Measurements from ENCODE around the gene SGCB.

DNA sequence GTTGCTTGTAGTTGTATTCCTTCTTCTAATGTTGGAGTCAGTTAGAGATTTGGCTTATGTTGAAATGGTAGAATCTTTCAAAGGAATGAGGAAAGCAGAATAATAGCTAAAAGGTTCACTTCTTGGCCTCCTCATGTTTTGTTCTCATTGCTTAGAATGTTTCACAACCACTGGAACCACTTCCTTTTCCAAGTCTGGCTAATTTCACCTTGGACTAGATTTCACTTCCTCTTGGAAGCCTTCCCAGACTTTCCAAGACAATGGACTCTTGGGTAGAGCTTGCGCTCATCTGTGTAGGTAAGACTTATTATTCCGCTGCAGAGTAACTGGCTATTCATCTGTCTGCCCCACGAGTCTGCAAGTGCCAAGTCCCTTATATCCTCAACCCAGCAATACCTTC lies 21.3 kb upstream of the SGCB start:
- TF ChIP-seq, protein P1, sequence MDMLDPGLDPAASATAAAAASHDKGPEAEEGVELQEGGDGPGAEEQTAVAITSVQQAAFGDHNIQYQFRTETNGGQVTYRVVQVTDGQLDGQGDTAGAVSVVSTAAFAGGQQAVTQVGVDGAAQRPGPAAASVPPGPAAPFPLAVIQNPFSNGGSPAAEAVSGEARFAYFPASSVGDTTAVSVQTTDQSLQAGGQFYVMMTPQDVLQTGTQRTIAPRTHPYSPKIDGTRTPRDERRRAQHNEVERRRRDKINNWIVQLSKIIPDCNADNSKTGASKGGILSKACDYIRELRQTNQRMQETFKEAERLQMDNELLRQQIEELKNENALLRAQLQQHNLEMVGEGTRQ (IDR thresholded peaks at IDR 0.05) = no peak
- TF ChIP-seq, protein P2, sequence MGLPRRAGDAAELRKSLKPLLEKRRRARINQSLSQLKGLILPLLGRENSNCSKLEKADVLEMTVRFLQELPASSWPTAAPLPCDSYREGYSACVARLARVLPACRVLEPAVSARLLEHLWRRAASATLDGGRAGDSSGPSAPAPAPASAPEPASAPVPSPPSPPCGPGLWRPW (IDR thresholded peaks at IDR 0.05) = no peak
- TF ChIP-seq, protein P3, sequence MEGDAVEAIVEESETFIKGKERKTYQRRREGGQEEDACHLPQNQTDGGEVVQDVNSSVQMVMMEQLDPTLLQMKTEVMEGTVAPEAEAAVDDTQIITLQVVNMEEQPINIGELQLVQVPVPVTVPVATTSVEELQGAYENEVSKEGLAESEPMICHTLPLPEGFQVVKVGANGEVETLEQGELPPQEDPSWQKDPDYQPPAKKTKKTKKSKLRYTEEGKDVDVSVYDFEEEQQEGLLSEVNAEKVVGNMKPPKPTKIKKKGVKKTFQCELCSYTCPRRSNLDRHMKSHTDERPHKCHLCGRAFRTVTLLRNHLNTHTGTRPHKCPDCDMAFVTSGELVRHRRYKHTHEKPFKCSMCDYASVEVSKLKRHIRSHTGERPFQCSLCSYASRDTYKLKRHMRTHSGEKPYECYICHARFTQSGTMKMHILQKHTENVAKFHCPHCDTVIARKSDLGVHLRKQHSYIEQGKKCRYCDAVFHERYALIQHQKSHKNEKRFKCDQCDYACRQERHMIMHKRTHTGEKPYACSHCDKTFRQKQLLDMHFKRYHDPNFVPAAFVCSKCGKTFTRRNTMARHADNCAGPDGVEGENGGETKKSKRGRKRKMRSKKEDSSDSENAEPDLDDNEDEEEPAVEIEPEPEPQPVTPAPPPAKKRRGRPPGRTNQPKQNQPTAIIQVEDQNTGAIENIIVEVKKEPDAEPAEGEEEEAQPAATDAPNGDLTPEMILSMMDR (IDR thresholded peaks at IDR 0.05) = no peak
- TF ChIP-seq POLR2A (IDR thresholded peaks at IDR 0.05; ENCODE audit: low read length) (no peak), EP300 (IDR thresholded peaks at IDR 0.05) (no peak), NR3C1 (IDR thresholded peaks at IDR 0.05) (no peak)
